Activated T-helper 17 cell treated with anti-CD3 and anti-CD28 coated beads, Interleukin-2, amount 50 U/mL, for 72 hours (primary cell): ENCODE measurements around the gene BCORL1. TPM values are rescaled to one million over a fixed set of nuclear protein-coding genes. Genes with fewer than 3 reads are reported as not detected.

ENCODE experiments used
- ATAC-seq: fragments of 150-1000 bp; cut with Tn5 transposase; replicated peaks from 2 replicates; pipeline ENCODE4 v1.10.0; 2021; ENCODE audit warnings: mild to moderate bottlenecking, moderate library complexity
- H3K27ac Mint-ChIP-seq: one replicate; pipeline ENCODE4 v1.8.0; 2022; ENCODE audit warnings: mixed read lengths
- H3K27me3 Mint-ChIP-seq: one replicate; pipeline ENCODE4 v1.8.0; 2022; ENCODE audit warnings: mixed read lengths
- H3K36me3 Mint-ChIP-seq: one replicate; pipeline ENCODE4 v1.8.0; 2022; ENCODE audit warnings: low read depth, mild to moderate bottlenecking, mixed read lengths
- H3K4me1 Mint-ChIP-seq: one replicate; pipeline ENCODE4 v1.8.0; 2022; ENCODE audit warnings: mixed read lengths
- H3K4me3 Mint-ChIP-seq: one replicate; pipeline ENCODE4 v1.8.0; 2022; ENCODE audit warnings: mild to moderate bottlenecking, mixed read lengths
- H3K9me3 Mint-ChIP-seq: one replicate; pipeline ENCODE4 v1.8.0; 2022; ENCODE audit warnings: mixed read lengths
- total RNA-seq, 2 donors: library from RNA; stranded (reverse); gene quantifications; one replicate each; pipeline ENCODE4 v1.2.3, GENCODE V29; 2022

BCORL1 gene
- total RNA-seq, 2 donors from 2014 or later = 8.4 to 11.7 TPM

- H3K27ac Mint-ChIP-seq = no peak overlapping the region
- no peak overlapping the region for H3K4me3 Mint-ChIP-seq
- H3K36me3 Mint-ChIP-seq = no peaks in the 10 kb centered on the region
- H3K4me1 Mint-ChIP-seq = peaks cover 7% of the 10 kb centered on the region
- no peaks in the 10 kb centered on the region for H3K27me3 Mint-ChIP-seq
- no peaks in the 10 kb centered on the region for H3K9me3 Mint-ChIP-seq
- ATAC-seq = no peak
Observed at GRCh38 chrX:129983575-129984110, 1.2 kb downstream of the BCORL1 start.

GRCh38 chrX:129984111-129984958 is 1.9 kb downstream of the BCORL1 start:
- Mint-ChIP-seq H3K4me3 (peak overlapping the region; percentile 76), H3K9me3 (no peaks in the 10 kb centered on the region), H3K27ac (peak overlapping the region; percentile 5), H3K27me3 (no peaks in the 10 kb centered on the region), H3K36me3 (no peaks in the 10 kb centered on the region), H3K4me1 (peaks cover 7% of the 10 kb centered on the region)
- no peak for ATAC-seq

- Mint-ChIP-seq H3K27me3 (no peaks in the 10 kb centered on the region), H3K36me3 (no peaks in the 10 kb centered on the region), H3K27ac (no peak overlapping the region), H3K4me1 (peaks cover 7% of the 10 kb centered on the region), H3K4me3 (no peak overlapping the region), H3K9me3 (no peaks in the 10 kb centered on the region)
- ATAC-seq = no peak
Observed at GRCh38 chrX:129987871-129988270, 5.4 kb downstream of the BCORL1 start.

GRCh38 chrX:129992181-129992580 is 9.7 kb downstream of the BCORL1 start:
- H3K27me3 Mint-ChIP-seq = no peaks in the 10 kb centered on the region
- H3K4me3 Mint-ChIP-seq = no peak overlapping the region
- no peaks in the 10 kb centered on the region for H3K9me3 Mint-ChIP-seq
- H3K27ac Mint-ChIP-seq = no peak overlapping the region
- peaks cover 10% of the 10 kb centered on the region for H3K4me1 Mint-ChIP-seq
- ATAC-seq = no peak
- H3K36me3 Mint-ChIP-seq = peaks cover 17% of the 10 kb centered on the region

- Mint-ChIP-seq H3K4me3 (no peak overlapping the region), H3K4me1 (peaks cover 5% of the 10 kb centered on the region), H3K27ac (no peak overlapping the region), H3K9me3 (no peaks in the 10 kb centered on the region), H3K27me3 (no peaks in the 10 kb centered on the region), H3K36me3 (peaks cover 19% of the 10 kb centered on the region)
- ATAC-seq = no peak
Observed at GRCh38 chrX:129996120-129996519, 13.7 kb downstream of the BCORL1 start.

- no peak for ATAC-seq
- Mint-ChIP-seq H3K4me3 (no peak overlapping the region), H3K27me3 (no peaks in the 10 kb centered on the region), H3K27ac (no peak overlapping the region), H3K9me3 (no peaks in the 10 kb centered on the region), H3K4me1 (peaks cover 15% of the 10 kb centered on the region), H3K36me3 (peaks cover 19% of the 10 kb centered on the region)
Observed at GRCh38 chrX:129997086-129997485, 14.7 kb downstream of the BCORL1 start.

GRCh38 chrX:129998021-129998420 is 15.6 kb downstream of the BCORL1 start:
- Mint-ChIP-seq H3K27ac (no peak overlapping the region), H3K9me3 (no peaks in the 10 kb centered on the region), H3K27me3 (no peaks in the 10 kb centered on the region), H3K4me1 (peaks cover 15% of the 10 kb centered on the region), H3K36me3 (peaks cover 19% of the 10 kb centered on the region), H3K4me3 (no peak overlapping the region)
- ATAC-seq = no peak

GRCh38 chrX:130001893-130002292 is 19.5 kb downstream of the BCORL1 start:
- Mint-ChIP-seq H3K27ac (peak overlapping the region; percentile 88), H3K9me3 (no peaks in the 10 kb centered on the region), H3K36me3 (peaks cover 27% of the 10 kb centered on the region), H3K4me3 (no peak overlapping the region), H3K4me1 (peaks cover 14% of the 10 kb centered on the region), H3K27me3 (no peaks in the 10 kb centered on the region)
- no peak for ATAC-seq

GRCh38 chrX:130002541-130002940 is 20.1 kb downstream of the BCORL1 start:
- Mint-ChIP-seq H3K4me1 (peaks cover 10% of the 10 kb centered on the region), H3K36me3 (peaks cover 26% of the 10 kb centered on the region), H3K27me3 (no peaks in the 10 kb centered on the region), H3K27ac (peak overlapping the region; percentile 88), H3K9me3 (no peaks in the 10 kb centered on the region), H3K4me3 (no peak overlapping the region)
- ATAC-seq = no peak

GRCh38 chrX:130005089-130005807 is 22.8 kb downstream of the BCORL1 start:
- no peak overlapping the region for H3K4me3 Mint-ChIP-seq
- no peak overlapping the region for H3K27ac Mint-ChIP-seq
- no peaks in the 10 kb centered on the region for H3K9me3 Mint-ChIP-seq
- peaks cover 40% of the 10 kb centered on the region for H3K36me3 Mint-ChIP-seq
- ATAC-seq = no peak
- H3K27me3 Mint-ChIP-seq = no peaks in the 10 kb centered on the region
- H3K4me1 Mint-ChIP-seq = peaks cover 10% of the 10 kb centered on the region

GRCh38 chrX:130009658-130010223 is 27.3 kb downstream of the BCORL1 start:
- no peak for ATAC-seq
- Mint-ChIP-seq H3K27ac (no peak overlapping the region), H3K27me3 (no peaks in the 10 kb centered on the region), H3K4me1 (no peaks in the 10 kb centered on the region), H3K4me3 (no peak overlapping the region), H3K9me3 (no peaks in the 10 kb centered on the region), H3K36me3 (peaks cover 48% of the 10 kb centered on the region)

- no peak overlapping the region for H3K4me3 Mint-ChIP-seq
- ATAC-seq = no peak
- H3K36me3 Mint-ChIP-seq = peaks cover 43% of the 10 kb centered on the region
- H3K9me3 Mint-ChIP-seq = no peaks in the 10 kb centered on the region
- no peak overlapping the region for H3K27ac Mint-ChIP-seq
- H3K27me3 Mint-ChIP-seq = no peaks in the 10 kb centered on the region
- H3K4me1 Mint-ChIP-seq = no peaks in the 10 kb centered on the region
Observed at GRCh38 chrX:130012683-130013082, 30.2 kb downstream of the BCORL1 start.

GRCh38 chrX:130013661-130014060 is 31.2 kb downstream of the BCORL1 start:
- peaks cover 45% of the 10 kb centered on the region for H3K36me3 Mint-ChIP-seq
- no peaks in the 10 kb centered on the region for H3K27me3 Mint-ChIP-seq
- ATAC-seq = no peak
- H3K4me3 Mint-ChIP-seq = no peak overlapping the region
- no peaks in the 10 kb centered on the region for H3K9me3 Mint-ChIP-seq
- no peaks in the 10 kb centered on the region for H3K4me1 Mint-ChIP-seq
- no peak overlapping the region for H3K27ac Mint-ChIP-seq

- Mint-ChIP-seq H3K27ac (no peak overlapping the region), H3K36me3 (peaks cover 42% of the 10 kb centered on the region), H3K4me1 (no peaks in the 10 kb centered on the region), H3K4me3 (no peak overlapping the region), H3K27me3 (no peaks in the 10 kb centered on the region), H3K9me3 (no peaks in the 10 kb centered on the region)
- no peak for ATAC-seq
Observed at GRCh38 chrX:130014356-130014755, 31.9 kb downstream of the BCORL1 start.
